Endodermal cell (in vitro differentiated cells): ENCODE data around the gene LARP4B. TPM values are rescaled to one million over a fixed set of nuclear protein-coding genes. Genes with fewer than 3 reads are reported as not detected.

Source experiments
- DNase-seq: peaks from one replicate; pipeline ENCODE4 v3.0.0-alpha.2; 2017
- H3K27ac ChIP-seq: 2 replicates; pipeline ENCODE4 v1.5.1; 2013; ENCODE audit warnings: mild to moderate bottlenecking, low read depth, low read length, moderate library complexity
- H3K27me3 ChIP-seq: 2 replicates; pipeline ENCODE4 v1.6.1; 2013; ENCODE audit warnings: mild to moderate bottlenecking, low read length, moderate library complexity; ENCODE audit not compliant: insufficient read depth, control insufficient read depth, poor library complexity, severe bottlenecking
- H3K36me3 ChIP-seq: 2 replicates; pipeline ENCODE4 v1.7.0; 2013; ENCODE audit warnings: mild to moderate bottlenecking, low read length, moderate library complexity; ENCODE audit not compliant: control insufficient read depth, insufficient read depth
- H3K4me1 ChIP-seq: one replicate; pipeline ENCODE4 v1.7.0; 2013; ENCODE audit warnings: low read length; ENCODE audit not compliant: control insufficient read depth, insufficient read depth
- H3K4me3 ChIP-seq: 2 replicates; pipeline ENCODE4 v1.5.1; 2013; ENCODE audit warnings: mild to moderate bottlenecking, low read length, moderate library complexity
- H3K9ac ChIP-seq: 2 replicates; pipeline ENCODE4 v1.6.1; 2013; ENCODE audit warnings: mild to moderate bottlenecking, low read length, moderate library complexity; ENCODE audit not compliant: poor library complexity, severe bottlenecking; ENCODE audit errors: extremely low read depth
- H3K9me3 ChIP-seq: 2 replicates; pipeline ENCODE4 v1.6.1; 2013; ENCODE audit warnings: mild to moderate bottlenecking, low read length, moderate library complexity; ENCODE audit not compliant: control insufficient read depth
- H3K27ac Mint-ChIP-seq: 2 replicates; pipeline ENCODE4 v1.8.0; 2020; ENCODE audit warnings: mixed read lengths
- H3K27me3 Mint-ChIP-seq: 2 replicates; pipeline ENCODE4 v1.8.0; 2021; ENCODE audit warnings: mild to moderate bottlenecking, mixed read lengths; ENCODE audit not compliant: insufficient read depth
- H3K36me3 Mint-ChIP-seq: 2 replicates; pipeline ENCODE4 v1.8.0; 2020; ENCODE audit warnings: low read depth, mixed read lengths
- H3K4me1 Mint-ChIP-seq: 2 replicates; pipeline ENCODE4 v1.8.0; 2020; ENCODE audit warnings: mixed read lengths
- H3K4me3 Mint-ChIP-seq: 2 replicates; pipeline ENCODE4 v1.8.0; 2020; ENCODE audit warnings: mild to moderate bottlenecking, moderate library complexity, mixed read lengths
- H3K9me3 Mint-ChIP-seq: 2 replicates; pipeline ENCODE4 v1.8.0; 2020; ENCODE audit warnings: mild to moderate bottlenecking, mixed read lengths
- CTCF ChIP-seq: fragments of 200-600 bp; sonication (generic); conservative IDR thresholded peaks from 2 replicates; pipeline ENCODE4 v1.5.0; 2021; ENCODE audit warnings: antibody characterized with exemption, mild to moderate bottlenecking
- WGBS, 2 experiments: methylation state at CpG; one replicate each; pipeline versions ENCODE4 v1.1.5 to v1.1.7; 2013; ENCODE audit warnings: missing lambda C conversion rate in 2 of 2, mixed read lengths in 1 of 2; ENCODE audit not compliant: insufficient coverage in 1 of 2, insufficient read length in 1 of 2; 5-methylcytosine and 5-hydroxymethylcytosine counted together
- total RNA-seq, 2 donors: library from RNA; stranded (reverse); fragmentation: NEBNext Ultra II Directional in 1 of 2; extraction: Animal tissue kit (Norgen Biotek cat#: 25700) in 1 of 2; gene quantifications; 2 replicates in 1 of 2; 3 replicates in 1 of 2; pipeline ENCODE4 v1.2.1, GENCODE V29; 2021

LARP4B gene
- total RNA-seq, 2 donors from 2014 or later, result 94.1 to 94.3 TPM

DNA sequence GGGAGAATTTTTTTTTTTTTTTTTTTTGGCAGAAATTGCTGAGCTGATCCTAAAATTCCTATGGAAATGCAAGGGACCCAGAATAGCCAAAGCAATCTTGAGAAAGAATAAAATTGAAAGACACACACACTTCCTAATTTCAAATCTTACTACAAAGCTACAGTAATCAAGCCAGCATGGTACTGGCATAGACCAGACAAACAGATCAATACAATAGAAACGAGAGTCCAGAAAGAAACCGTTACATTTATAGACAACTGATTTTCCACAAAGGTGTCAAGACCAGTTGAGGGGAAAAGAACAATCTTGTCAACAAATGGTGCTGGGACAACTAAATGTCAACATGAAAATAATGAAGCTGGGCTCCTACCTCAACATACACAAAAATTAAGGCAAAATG lies 34.5 kb downstream of the LARP4B start:
- Mint-ChIP-seq H3K27me3 (no peaks in the 10 kb centered on the region), H3K4me1 (no peaks in the 10 kb centered on the region), H3K36me3 (peaks cover 5% of the 10 kb centered on the region), H3K4me3 (no peak overlapping the region), H3K27ac (no peak overlapping the region), H3K9me3 (no peaks in the 10 kb centered on the region)
- Histone ChIP-seq H3K36me3 (peaks cover 8% of the 10 kb centered on the region), H3K27me3 (no peaks in the 10 kb centered on the region), H3K27ac (no peak overlapping the region), H3K9me3 (no peaks in the 10 kb centered on the region), H3K4me1 (no peaks in the 10 kb centered on the region), H3K4me3 (no peak overlapping the region), H3K9ac (no peak overlapping the region)
- no peak for DNase-seq
- 94% methylated on average over 2 of the region's 2 CpGs; no CpG with 5 or more reads in 1 of the 2 experiments for WGBS, 2 experiments
- no peak for TF ChIP-seq CTCF

- no peaks in the 10 kb centered on the region for H3K27me3 ChIP-seq
- no peaks in the 10 kb centered on the region for H3K4me1 Mint-ChIP-seq
- H3K9ac ChIP-seq, result no peak overlapping the region
- no peaks in the 10 kb centered on the region for H3K4me1 ChIP-seq
- TF ChIP-seq CTCF, result no peak
- 91% methylated on average over 3 of the region's 4 CpGs; no CpG with 5 or more reads in 1 of the 2 experiments for WGBS, 2 experiments
- peaks cover 4% of the 10 kb centered on the region for H3K36me3 ChIP-seq
- no peak for DNase-seq
- H3K9me3 ChIP-seq, result no peaks in the 10 kb centered on the region
- no peak overlapping the region for H3K27ac Mint-ChIP-seq
- no peak overlapping the region for H3K4me3 ChIP-seq
- H3K9me3 Mint-ChIP-seq, result no peaks in the 10 kb centered on the region
- no peak overlapping the region for H3K4me3 Mint-ChIP-seq
- H3K36me3 Mint-ChIP-seq, result no peaks in the 10 kb centered on the region
- H3K27me3 Mint-ChIP-seq, result no peaks in the 10 kb centered on the region
- no peak overlapping the region for H3K27ac ChIP-seq
These were observed 36.2 kb downstream of the LARP4B start for GRCh38 chr10:895324-895723.

- peaks cover 2% of the 10 kb centered on the region for H3K4me1 ChIP-seq
- no peak overlapping the region for H3K27ac Mint-ChIP-seq
These were observed 52.6 kb downstream of the LARP4B start for GRCh38 chr10:878895-879294.

More at GRCh38 chr10:878895-879294, 52.6 kb downstream of the LARP4B start:
- Mint-ChIP-seq H3K4me1 (no peaks in the 10 kb centered on the region), H3K36me3 (peaks cover 67% of the 10 kb centered on the region), H3K27me3 (no peaks in the 10 kb centered on the region), H3K9me3 (no peaks in the 10 kb centered on the region), H3K4me3 (no peak overlapping the region)
- no peak for TF ChIP-seq CTCF
- Histone ChIP-seq H3K27me3 (no peaks in the 10 kb centered on the region), H3K9ac (no peak overlapping the region), H3K36me3 (peaks cover 87% of the 10 kb centered on the region), H3K9me3 (no peaks in the 10 kb centered on the region), H3K4me3 (no peak overlapping the region), H3K27ac (no peak overlapping the region)
- no peak for DNase-seq
- 97 to 100% methylated on average over 1 to 3 of the region's 3 CpGs for WGBS, 2 experiments
